ENCODE data around the gene CARD14. TPM values are rescaled to one million over a fixed set of nuclear protein-coding genes. Genes with fewer than 3 reads are reported as not detected.
"Not testable (repeated sequence)": the region's sequence is repeated elsewhere in the genome, so short reads cannot be mapped to it uniquely, and the experiment has no call there.

CARD14 gene
- total RNA-seq, 2 donors from 2014 or later = not detected

- no peak overlapping the region for H3K27ac Mint-ChIP-seq
- peaks cover 6% of the 10 kb centered on the region for H3K4me1 Mint-ChIP-seq
- no peak for ATAC-seq (replicated peaks)
- peaks cover 9% of the 10 kb centered on the region for H3K9me3 Mint-ChIP-seq
- H3K4me3 Mint-ChIP-seq = no peak overlapping the region
- H3K27me3 Mint-ChIP-seq = no peaks in the 10 kb centered on the region
- H3K36me3 Mint-ChIP-seq (ENCODE audit: low read depth) = peaks cover 35% of the 10 kb centered on the region
Measured at GRCh38 chr17:80227666-80228065, 57.8 kb downstream of the CARD14 start.

GRCh38 chr17:80228477-80228876 lies 58.6 kb downstream of the CARD14 start:
- no peak for ATAC-seq (replicated peaks)

GRCh38 chr17:80229011-80229410 lies 59.2 kb downstream of the CARD14 start:
- Mint-ChIP-seq H3K36me3 (ENCODE audit: low read depth) (peaks cover 39% of the 10 kb centered on the region), H3K27me3 (no peaks in the 10 kb centered on the region), H3K9me3 (peaks cover 13% of the 10 kb centered on the region), H3K4me3 (no peak overlapping the region), H3K4me1 (peaks cover 3% of the 10 kb centered on the region), H3K27ac (no peak overlapping the region)
- no peak for ATAC-seq (replicated peaks)

More at GRCh38 chr17:80228477-80228876, 58.6 kb downstream of the CARD14 start:
- Mint-ChIP-seq H3K27me3 (no peaks in the 10 kb centered on the region), H3K4me1 (peaks cover 6% of the 10 kb centered on the region), H3K4me3 (no peak overlapping the region), H3K27ac (no peak overlapping the region), H3K9me3 (peaks cover 13% of the 10 kb centered on the region), H3K36me3 (ENCODE audit: low read depth) (peaks cover 34% of the 10 kb centered on the region)

- ATAC-seq (replicated peaks) = no peak
- Mint-ChIP-seq H3K9me3 (peaks cover 13% of the 10 kb centered on the region), H3K4me3 (no peak overlapping the region), H3K36me3 (ENCODE audit: low read depth) (peaks cover 71% of the 10 kb centered on the region), H3K27ac (no peak overlapping the region), H3K4me1 (no peaks in the 10 kb centered on the region), H3K27me3 (no peaks in the 10 kb centered on the region)
Measured at GRCh38 chr17:80232438-80232837, 62.6 kb downstream of the CARD14 start.

- H3K36me3 Mint-ChIP-seq (ENCODE audit: low read depth) = peaks cover 79% of the 10 kb centered on the region
- no peak overlapping the region for H3K27ac Mint-ChIP-seq
- H3K9me3 Mint-ChIP-seq = peaks cover 13% of the 10 kb centered on the region
- no peaks in the 10 kb centered on the region for H3K27me3 Mint-ChIP-seq
- H3K4me3 Mint-ChIP-seq = no peak overlapping the region
- no peak for ATAC-seq (replicated peaks)
- H3K4me1 Mint-ChIP-seq = no peaks in the 10 kb centered on the region
Measured at GRCh38 chr17:80233202-80233601, 63.4 kb downstream of the CARD14 start.

- Mint-ChIP-seq H3K27me3 (no peaks in the 10 kb centered on the region), H3K27ac (no peak overlapping the region), H3K4me3 (no peak overlapping the region), H3K4me1 (no peaks in the 10 kb centered on the region), H3K9me3 (peaks cover 8% of the 10 kb centered on the region), H3K36me3 (ENCODE audit: low read depth) (peaks cover 76% of the 10 kb centered on the region)
- ATAC-seq (replicated peaks) = no peak
Measured at GRCh38 chr17:80236911-80237310, 67.1 kb downstream of the CARD14 start.

GRCh38 chr17:80237386-80237785 lies 67.6 kb downstream of the CARD14 start:
- H3K27ac Mint-ChIP-seq = no peak overlapping the region
- no peaks in the 10 kb centered on the region for H3K27me3 Mint-ChIP-seq
- no peaks in the 10 kb centered on the region for H3K4me1 Mint-ChIP-seq
- H3K36me3 Mint-ChIP-seq (ENCODE audit: low read depth) = peaks cover 76% of the 10 kb centered on the region
- peaks cover 7% of the 10 kb centered on the region for H3K9me3 Mint-ChIP-seq
- H3K4me3 Mint-ChIP-seq = no peak overlapping the region
- ATAC-seq (replicated peaks) = no peak

- Mint-ChIP-seq H3K27ac (no peak overlapping the region), H3K9me3 (no peaks in the 10 kb centered on the region), H3K36me3 (ENCODE audit: low read depth) (peaks cover 40% of the 10 kb centered on the region), H3K4me1 (no peaks in the 10 kb centered on the region), H3K27me3 (no peaks in the 10 kb centered on the region), H3K4me3 (no peak overlapping the region)
- no peak for ATAC-seq (replicated peaks)
Measured at GRCh38 chr17:80242505-80242904, 72.7 kb downstream of the CARD14 start.

GRCh38 chr17:80243526-80244433 lies 74.0 kb downstream of the CARD14 start:
- Mint-ChIP-seq H3K9me3 (no peaks in the 10 kb centered on the region), H3K36me3 (ENCODE audit: low read depth) (peaks cover 27% of the 10 kb centered on the region), H3K4me3 (no peak overlapping the region), H3K27me3 (no peaks in the 10 kb centered on the region), H3K4me1 (no peaks in the 10 kb centered on the region), H3K27ac (no peak overlapping the region)
- no peak for ATAC-seq (replicated peaks)

- H3K4me1 Mint-ChIP-seq; H3K27ac Mint-ChIP-seq; H3K27me3 Mint-ChIP-seq; H3K9me3 Mint-ChIP-seq; ATAC-seq (replicated peaks); H3K4me3 Mint-ChIP-seq: not testable (repeated sequence)
- H3K36me3 Mint-ChIP-seq (ENCODE audit: low read depth) = peaks cover 27% of the 10 kb centered on the region
Measured at GRCh38 chr17:80244448-80244847, 74.6 kb downstream of the CARD14 start.

- Mint-ChIP-seq H3K9me3 (no peaks in the 10 kb centered on the region), H3K27me3 (no peaks in the 10 kb centered on the region), H3K4me1 (no peaks in the 10 kb centered on the region), H3K27ac (peak overlapping the region; percentile 33), H3K4me3 (no peak overlapping the region), H3K36me3 (ENCODE audit: low read depth) (peaks cover 27% of the 10 kb centered on the region)
- ATAC-seq (replicated peaks) = no peak
Measured at GRCh38 chr17:80244871-80245509, 75.2 kb downstream of the CARD14 start.

- ATAC-seq (replicated peaks) = no peak
- H3K4me3 Mint-ChIP-seq = no peak overlapping the region
- H3K4me1 Mint-ChIP-seq = no peaks in the 10 kb centered on the region
- H3K36me3 Mint-ChIP-seq (ENCODE audit: low read depth) = peaks cover 27% of the 10 kb centered on the region
- H3K9me3 Mint-ChIP-seq = no peaks in the 10 kb centered on the region
- H3K27ac Mint-ChIP-seq = peak overlapping the region; percentile 33
- H3K27me3 Mint-ChIP-seq = no peaks in the 10 kb centered on the region
Measured at GRCh38 chr17:80245566-80246265, 75.9 kb downstream of the CARD14 start.

- Mint-ChIP-seq H3K4me1 (no peaks in the 10 kb centered on the region), H3K27me3 (no peaks in the 10 kb centered on the region), H3K9me3 (no peaks in the 10 kb centered on the region), H3K27ac (no peak overlapping the region), H3K36me3 (ENCODE audit: low read depth) (peaks cover 24% of the 10 kb centered on the region), H3K4me3 (no peak overlapping the region)
- ATAC-seq (replicated peaks) = no peak
Measured at GRCh38 chr17:80246266-80246681, 76.4 kb downstream of the CARD14 start.

GRCh38 chr17:80246726-80247125 lies 76.9 kb downstream of the CARD14 start:
- no peaks in the 10 kb centered on the region for H3K9me3 Mint-ChIP-seq
- no peaks in the 10 kb centered on the region for H3K27me3 Mint-ChIP-seq
- no peak for ATAC-seq (replicated peaks)
- H3K36me3 Mint-ChIP-seq (ENCODE audit: low read depth) = peaks cover 19% of the 10 kb centered on the region
- H3K4me1 Mint-ChIP-seq = no peaks in the 10 kb centered on the region
- no peak overlapping the region for H3K27ac Mint-ChIP-seq
- H3K4me3 Mint-ChIP-seq = no peak overlapping the region
